MV-4-11 (cell line): ENCODE measurements around the gene COPS9.

Experiments
- DNase-seq: peaks from one replicate; lab custom pipeline; 2025; lab: John Stamatoyannopoulos, UW

The COPS9 gene

GRCh38 chr2:240136013-240136670 is at the start of gene COPS9:
Gene COPS9, minus strand, starts transcription at chr2:240136305. Its CDS starts 21 bp downstream, at chr2:240136284.
- peak; percentile 68 for DNase-seq

DNA sequence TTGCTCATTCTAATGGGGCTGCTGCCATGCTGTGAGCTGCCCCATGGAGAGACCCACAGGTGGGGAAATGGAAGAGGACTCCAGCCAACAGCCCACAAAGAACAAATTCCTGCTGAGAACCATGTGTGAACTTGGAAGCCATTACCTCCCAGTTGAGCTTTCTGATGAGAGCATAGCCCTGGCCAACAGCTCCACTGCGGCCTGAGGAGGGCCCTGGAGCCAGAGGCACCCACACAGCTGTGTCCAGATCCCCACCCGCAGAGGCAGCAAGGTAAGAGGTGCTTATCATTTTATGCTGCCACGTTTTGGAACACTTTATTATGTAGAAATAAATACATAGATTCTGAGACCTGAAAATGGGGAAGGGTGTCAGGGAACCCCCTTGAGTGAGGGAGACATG is 48.6 kb upstream of the COPS9 start:
- no peak for DNase-seq

GRCh38 chr2:240183875-240184590 is 47.9 kb upstream of the COPS9 start:
- DNase-seq: no peak

GRCh38 chr2:240183006-240183874 is 47.1 kb upstream of the COPS9 start:
- no peak for DNase-seq

DNA sequence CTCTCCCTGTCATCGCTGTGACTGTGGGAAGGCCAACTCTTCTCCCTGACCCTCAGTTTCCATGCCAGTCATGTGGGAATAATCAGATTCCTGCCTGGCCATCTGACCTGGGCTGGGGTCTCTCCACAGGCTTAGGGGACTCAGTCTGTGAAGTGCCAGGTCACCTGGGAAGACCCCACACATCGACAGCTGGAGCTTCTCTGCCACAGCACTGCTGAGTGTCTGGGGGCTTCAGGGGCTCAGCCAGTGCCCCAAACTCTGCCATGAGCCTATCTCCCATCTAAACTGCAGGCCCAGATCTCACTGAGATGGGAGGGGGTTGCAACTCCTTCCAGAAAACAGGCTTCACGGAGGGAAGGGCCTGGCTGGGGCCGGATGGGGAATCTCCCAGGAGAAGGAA is 46.4 kb upstream of the COPS9 start:
- DNase-seq: no peak

DNA sequence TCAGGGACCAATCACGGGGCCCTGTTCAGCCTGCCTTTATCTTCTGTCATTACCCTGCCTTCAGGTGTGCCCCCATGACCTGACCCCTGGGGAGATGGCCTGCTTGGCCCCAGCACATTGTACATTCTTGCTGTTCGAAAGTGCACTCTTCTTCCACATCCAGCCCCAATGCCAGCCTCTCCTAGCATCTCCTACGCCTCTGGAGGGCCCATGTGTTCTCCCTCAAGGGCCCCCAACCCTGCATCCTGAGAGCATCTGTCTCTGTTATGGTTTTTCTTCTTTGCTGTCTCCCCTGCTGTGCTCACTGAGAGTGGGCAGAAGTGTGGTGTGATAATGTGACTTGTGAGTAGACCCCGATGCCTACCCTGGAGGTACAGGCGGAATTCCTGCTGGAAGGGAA is 45.9 kb upstream of the COPS9 start:
- no peak for DNase-seq

DNA sequence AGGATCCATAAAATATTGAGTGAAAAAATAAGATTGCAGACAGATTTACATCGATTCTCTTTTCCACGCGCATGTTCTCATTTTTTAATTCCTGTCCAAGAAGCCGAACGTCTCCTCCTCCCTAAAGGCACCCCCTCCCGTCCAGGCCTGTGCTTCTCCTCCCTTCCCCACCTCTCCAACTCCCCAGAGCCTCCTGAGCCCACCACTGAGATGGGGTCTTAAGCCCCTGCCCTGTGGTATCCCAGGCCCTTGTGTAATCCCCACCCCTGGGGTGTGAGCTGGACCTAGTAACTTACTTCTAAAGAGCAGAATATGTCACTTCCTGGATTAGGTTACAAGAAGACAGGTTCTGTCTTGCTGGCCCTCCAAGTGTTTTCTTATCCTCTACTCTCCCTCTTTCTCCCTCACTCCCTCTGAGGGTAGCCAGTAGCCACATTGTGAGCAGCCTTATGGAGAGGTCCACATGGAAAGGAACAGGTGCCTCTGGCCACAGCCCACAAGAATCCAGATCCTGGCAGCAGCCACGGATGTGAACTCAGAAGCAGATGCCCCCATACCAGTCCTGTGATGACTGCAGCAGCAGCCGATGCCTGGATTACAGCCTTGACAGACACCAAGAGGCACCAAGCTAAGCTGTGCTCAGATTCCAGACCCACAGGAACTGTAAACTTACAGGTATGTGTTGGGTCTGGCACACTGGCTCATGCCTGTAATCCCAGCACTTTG is 44.0 kb upstream of the COPS9 start:
- DNase-seq: no peak

- no peak for DNase-seq
Observed at GRCh38 chr2:240179186-240179815, 43.2 kb upstream of the COPS9 start.

- no peak for DNase-seq
Observed at GRCh38 chr2:240178564-240178963, 42.5 kb upstream of the COPS9 start.

DNA sequence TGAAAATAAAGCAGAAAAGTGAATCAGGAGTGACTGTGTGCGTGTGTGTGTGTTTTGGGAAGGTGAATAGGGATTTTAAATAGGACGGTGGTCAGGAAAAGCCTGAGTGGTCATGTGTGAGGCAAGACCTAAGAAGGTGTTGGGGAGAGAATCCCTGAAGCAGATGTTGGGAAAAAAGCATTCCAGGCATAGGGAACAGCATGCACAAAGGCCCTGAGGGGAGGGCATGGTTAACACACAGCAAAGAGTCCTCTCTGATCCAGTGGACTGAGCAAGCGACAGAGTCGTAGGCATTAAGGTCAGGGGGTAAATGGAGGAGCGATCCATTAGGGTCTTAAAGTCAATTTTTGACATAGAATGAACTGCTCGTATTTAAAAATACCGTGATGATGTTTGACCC is 38.4 kb upstream of the COPS9 start:
- DNase-seq: no peak

GRCh38 chr2:240172071-240172895 is 36.2 kb upstream of the COPS9 start:
- no peak for DNase-seq

- DNase-seq: no peak
Observed at GRCh38 chr2:240170883-240171282, 34.8 kb upstream of the COPS9 start.

DNA sequence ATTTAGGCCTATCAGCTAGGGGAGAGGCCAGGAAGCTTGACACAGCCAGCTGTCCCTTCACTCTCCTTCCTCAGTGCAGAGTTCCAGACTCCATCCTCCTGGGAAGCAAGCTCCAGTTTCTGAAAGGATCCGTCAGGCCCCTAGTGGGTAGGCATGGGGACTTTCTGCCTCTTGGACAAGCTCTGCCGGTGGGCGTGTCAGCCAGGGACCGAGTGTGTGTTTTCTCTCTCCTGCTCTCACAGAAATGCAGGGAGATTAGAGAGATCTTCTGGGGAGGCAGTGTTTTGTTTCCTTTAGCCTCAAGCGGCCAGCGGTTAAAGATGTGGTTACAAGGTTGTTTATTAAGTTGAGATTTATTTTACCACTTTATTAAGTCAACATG is 34.2 kb upstream of the COPS9 start:
- DNase-seq: no peak

- no peak for DNase-seq
Observed at GRCh38 chr2:240169486-240170353, 33.6 kb upstream of the COPS9 start.

DNA sequence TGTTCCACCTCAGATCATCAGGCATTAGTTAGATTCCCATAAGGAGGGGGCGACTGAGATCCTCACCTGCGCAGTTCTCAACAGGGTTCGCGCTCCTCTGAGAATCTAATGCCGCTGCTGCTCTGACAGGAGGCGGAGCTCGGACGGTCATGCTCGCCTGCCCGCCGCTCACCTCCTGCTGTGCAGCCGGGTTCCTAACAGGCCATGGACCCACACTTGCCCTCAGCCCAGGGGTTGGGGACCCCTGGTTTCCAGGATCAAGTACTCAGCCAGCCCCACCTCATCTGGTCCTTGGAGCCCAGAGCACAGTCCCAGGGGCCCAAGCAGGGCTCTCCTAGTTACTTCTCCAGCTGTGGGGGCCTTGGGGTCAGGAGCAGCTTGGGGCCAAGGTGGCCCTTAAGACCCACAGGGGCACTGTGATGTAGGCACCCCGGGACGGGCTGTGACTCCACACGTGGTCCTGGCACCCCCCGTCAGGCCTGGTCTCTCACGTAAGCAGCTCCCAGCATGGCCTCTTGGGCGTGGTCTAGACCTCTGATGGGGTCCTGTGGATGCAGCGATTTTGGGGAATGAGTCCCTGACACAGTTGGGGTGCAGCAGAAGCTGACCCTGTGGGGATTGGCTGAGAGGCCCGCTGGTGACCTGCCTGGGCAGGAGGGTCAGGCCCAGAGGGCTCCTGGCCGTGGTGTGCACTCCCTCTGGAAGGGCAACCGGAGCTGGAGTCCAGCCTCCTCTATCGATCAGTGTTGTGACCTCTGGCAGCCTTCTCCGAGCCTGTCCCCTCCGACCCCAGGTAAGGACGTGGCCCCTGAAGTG is 32.6 kb upstream of the COPS9 start:
- DNase-seq: no peak

- DNase-seq: no peak
Observed at GRCh38 chr2:240168041-240168440, 31.9 kb upstream of the COPS9 start.

DNA sequence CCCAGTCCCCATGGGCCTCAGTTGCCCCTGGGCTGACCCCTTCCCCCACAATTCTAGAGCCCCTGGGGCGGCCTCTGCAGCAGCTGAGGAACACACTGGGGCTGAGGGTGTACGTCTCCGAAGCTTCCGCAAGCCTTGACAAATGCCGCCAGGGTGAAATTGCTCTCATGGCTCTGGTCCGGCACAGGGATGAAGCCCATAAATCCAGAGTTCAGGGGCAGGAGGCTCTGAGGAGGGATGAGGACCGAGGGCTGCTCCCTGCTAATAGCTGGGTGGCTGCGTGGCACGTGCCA is 31.4 kb upstream of the COPS9 start:
- no peak for DNase-seq

GRCh38 chr2:240166761-240167587 is 30.9 kb upstream of the COPS9 start:
- DNase-seq: no peak
